ENCODE data around the gene TBC1D22A.
A peak's percentile ranks its signal among the peaks of the same experiment; 100 is the strongest.

The TBC1D22A gene

DNA sequence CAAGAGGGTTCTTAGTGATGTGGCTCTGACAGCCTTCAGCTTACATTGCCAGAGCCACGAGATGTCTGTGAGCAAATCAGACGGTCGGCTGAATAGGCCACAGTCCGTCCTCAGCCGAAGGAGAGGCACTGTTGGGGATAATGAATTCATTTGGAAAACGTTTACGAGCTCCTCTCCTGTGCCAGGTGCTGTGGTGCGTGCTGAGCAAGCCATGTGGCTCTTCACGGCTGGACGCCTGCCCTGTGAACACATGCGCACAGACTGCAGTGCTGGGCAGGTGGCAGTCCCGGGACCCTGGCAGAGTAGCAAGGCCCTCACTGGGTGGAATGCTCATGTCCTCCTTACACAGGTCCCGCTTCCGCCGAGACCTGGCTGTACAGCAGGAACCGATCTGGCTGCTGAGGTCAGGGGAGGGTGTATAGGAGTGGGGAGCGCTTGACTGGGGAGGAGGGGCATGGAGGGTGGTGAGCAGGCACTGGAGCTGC, 6.8 kb downstream of the TBC1D22A start:
- Histone ChIP-seq H3K27me3 (ENCODE audit: control insufficient read depth, insufficient read depth, low read length) (no peaks in the 10 kb centered on the region), H3K4me1 (ENCODE audit: control insufficient read depth, insufficient read depth, low read length) (peaks cover 22% of the 10 kb centered on the region), H3K4me3 (ENCODE audit: low read length) (no peak overlapping the region), H3K36me3 (ENCODE audit: insufficient read depth, low read length) (peaks cover 8% of the 10 kb centered on the region), H3K9me3 (replicated peaks; ENCODE audit: low read length) (no peaks in the 10 kb centered on the region), H3K4me2 (ENCODE audit: low read length) (no peak overlapping the region), H3K9ac (ENCODE audit: low read depth, low read length) (no peak overlapping the region)

GRCh38 chr22:46769706-46770105, 7.3 kb downstream of the TBC1D22A start:
- H3K4me2 ChIP-seq (ENCODE audit: low read length) = no peak overlapping the region
- H3K4me3 ChIP-seq (ENCODE audit: low read length) = no peak overlapping the region
- H3K9ac ChIP-seq (ENCODE audit: low read depth, low read length) = no peak overlapping the region
- peaks cover 18% of the 10 kb centered on the region for H3K4me1 ChIP-seq (ENCODE audit: control insufficient read depth, insufficient read depth, low read length)
- H3K27me3 ChIP-seq (ENCODE audit: control insufficient read depth, insufficient read depth, low read length) = no peaks in the 10 kb centered on the region
- H3K36me3 ChIP-seq (ENCODE audit: insufficient read depth, low read length) = peaks cover 8% of the 10 kb centered on the region
- no peaks in the 10 kb centered on the region for H3K9me3 ChIP-seq (replicated peaks; ENCODE audit: low read length)

GRCh38 chr22:46770151-46770641, 7.7 kb downstream of the TBC1D22A start:
- peaks cover 18% of the 10 kb centered on the region for H3K4me1 ChIP-seq (ENCODE audit: control insufficient read depth, insufficient read depth, low read length)
- H3K4me3 ChIP-seq (ENCODE audit: low read length) = no peak overlapping the region
- H3K9ac ChIP-seq (ENCODE audit: low read depth, low read length) = no peak overlapping the region

DNA sequence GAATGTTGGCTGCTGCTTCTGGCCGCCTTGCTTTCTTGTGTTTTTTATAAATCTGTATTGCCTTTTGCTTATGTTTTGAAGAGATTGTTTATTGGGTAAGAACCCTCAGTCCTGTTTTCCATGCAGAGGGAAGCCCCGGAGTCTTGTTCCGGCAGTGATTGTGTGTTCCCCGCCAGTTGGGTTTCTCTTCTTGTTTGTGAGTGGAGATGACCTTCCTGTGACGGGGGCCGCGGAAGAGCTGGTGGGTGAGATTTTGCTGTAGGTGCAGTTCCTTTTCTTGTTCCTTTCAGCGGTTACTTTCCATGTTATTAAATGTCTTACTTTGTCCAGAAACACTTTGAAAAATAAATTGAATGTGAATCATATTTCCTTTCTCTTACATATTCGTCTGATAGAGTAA, 8.3 kb downstream of the TBC1D22A start:
- Histone ChIP-seq H3K4me2 (ENCODE audit: low read length) (no peak overlapping the region), H3K27me3 (ENCODE audit: control insufficient read depth, insufficient read depth, low read length) (no peaks in the 10 kb centered on the region), H3K4me1 (ENCODE audit: control insufficient read depth, insufficient read depth, low read length) (peaks cover 18% of the 10 kb centered on the region), H3K9me3 (replicated peaks; ENCODE audit: low read length) (no peaks in the 10 kb centered on the region), H3K4me3 (ENCODE audit: low read length) (no peak overlapping the region), H3K36me3 (ENCODE audit: insufficient read depth, low read length) (peaks cover 3% of the 10 kb centered on the region), H3K9ac (ENCODE audit: low read depth, low read length) (no peak overlapping the region)

More at GRCh38 chr22:46770151-46770641, 7.7 kb downstream of the TBC1D22A start:
- Histone ChIP-seq H3K27me3 (ENCODE audit: control insufficient read depth, insufficient read depth, low read length) (no peaks in the 10 kb centered on the region), H3K4me2 (ENCODE audit: low read length) (no peak overlapping the region), H3K9me3 (replicated peaks; ENCODE audit: low read length) (no peaks in the 10 kb centered on the region), H3K36me3 (ENCODE audit: insufficient read depth, low read length) (peaks cover 3% of the 10 kb centered on the region)

DNA sequence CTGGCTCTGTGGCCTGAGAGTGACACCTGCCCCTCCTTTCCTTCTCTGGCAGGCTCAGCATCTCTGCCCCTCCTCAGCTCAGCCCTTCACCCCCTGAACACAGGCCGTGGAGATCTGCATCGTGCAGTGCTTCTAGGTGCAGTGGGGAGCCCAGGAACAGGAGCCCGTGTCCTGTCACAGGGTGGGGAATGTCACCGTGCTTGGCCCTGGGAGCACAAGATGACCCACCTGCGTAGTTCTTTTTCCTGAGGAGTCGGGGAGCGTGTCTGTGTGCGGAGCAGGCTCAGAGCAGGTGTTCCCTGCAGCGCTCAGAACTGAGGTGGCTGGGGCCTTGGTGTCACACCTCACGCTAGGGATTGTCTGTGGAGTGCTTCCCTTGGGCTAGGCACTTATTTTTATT, 10.6 kb downstream of the TBC1D22A start:
- no peaks in the 10 kb centered on the region for H3K9me3 ChIP-seq (replicated peaks; ENCODE audit: low read length)
- H3K4me2 ChIP-seq (ENCODE audit: low read length) = no peak overlapping the region
- H3K36me3 ChIP-seq (ENCODE audit: insufficient read depth, low read length) = peaks cover 3% of the 10 kb centered on the region
- peaks cover 18% of the 10 kb centered on the region for H3K4me1 ChIP-seq (ENCODE audit: control insufficient read depth, insufficient read depth, low read length)
- no peaks in the 10 kb centered on the region for H3K27me3 ChIP-seq (ENCODE audit: control insufficient read depth, insufficient read depth, low read length)
- no peak overlapping the region for H3K9ac ChIP-seq (ENCODE audit: low read depth, low read length)
- no peak overlapping the region for H3K4me3 ChIP-seq (ENCODE audit: low read length)

DNA sequence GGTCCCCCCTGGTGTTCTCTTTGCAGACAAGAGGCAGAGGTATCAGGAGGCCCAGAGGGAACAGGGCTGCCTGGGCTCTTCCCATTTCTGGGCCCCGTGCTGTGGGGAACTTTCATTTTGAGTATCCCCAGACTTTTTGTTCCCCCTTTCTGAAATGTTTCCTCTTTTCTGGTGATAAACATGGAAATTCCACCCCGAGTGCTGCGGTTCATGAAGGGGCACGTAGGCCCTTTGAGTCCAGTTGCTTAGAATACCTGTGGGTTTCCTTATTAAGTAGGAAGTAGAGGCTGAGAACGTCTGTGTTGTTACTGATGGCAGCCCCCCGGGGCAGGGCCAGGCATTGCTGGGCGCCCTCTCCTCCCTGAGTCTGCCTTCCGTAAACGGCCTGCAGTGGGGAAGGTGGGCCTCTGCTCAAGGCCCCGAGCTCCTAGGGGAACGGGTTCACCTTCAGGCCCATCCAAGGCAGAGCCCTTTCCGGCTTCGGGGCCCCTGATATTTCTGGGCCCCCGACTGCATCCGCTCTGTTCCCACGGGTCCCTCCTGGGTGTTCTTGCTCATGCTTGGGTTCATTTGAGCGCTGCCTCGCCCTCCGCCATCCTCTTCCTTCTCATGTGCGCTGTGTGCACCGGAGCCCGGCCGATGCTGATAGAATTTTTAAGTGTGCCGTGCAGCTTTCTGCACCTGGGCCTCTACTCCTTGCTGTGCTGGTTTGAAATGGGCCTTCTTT, 12.0 kb downstream of the TBC1D22A start:
- Histone ChIP-seq H3K27me3 (ENCODE audit: control insufficient read depth, insufficient read depth, low read length) (no peaks in the 10 kb centered on the region), H3K9me3 (replicated peaks; ENCODE audit: low read length) (no peaks in the 10 kb centered on the region), H3K4me3 (ENCODE audit: low read length) (no peak overlapping the region), H3K4me1 (ENCODE audit: control insufficient read depth, insufficient read depth, low read length) (peaks cover 18% of the 10 kb centered on the region), H3K9ac (ENCODE audit: low read depth, low read length) (peak overlapping the region; percentile 61), H3K4me2 (ENCODE audit: low read length) (peak overlapping the region; percentile 19), H3K36me3 (ENCODE audit: insufficient read depth, low read length) (peaks cover 3% of the 10 kb centered on the region)

GRCh38 chr22:46774980-46775849, 12.8 kb downstream of the TBC1D22A start:
- Histone ChIP-seq H3K9ac (ENCODE audit: low read depth, low read length) (no peak overlapping the region), H3K4me3 (ENCODE audit: low read length) (no peak overlapping the region), H3K36me3 (ENCODE audit: insufficient read depth, low read length) (peaks cover 3% of the 10 kb centered on the region), H3K4me2 (ENCODE audit: low read length) (no peak overlapping the region), H3K9me3 (replicated peaks; ENCODE audit: low read length) (no peaks in the 10 kb centered on the region), H3K27me3 (ENCODE audit: control insufficient read depth, insufficient read depth, low read length) (no peaks in the 10 kb centered on the region), H3K4me1 (ENCODE audit: control insufficient read depth, insufficient read depth, low read length) (peaks cover 14% of the 10 kb centered on the region)

DNA sequence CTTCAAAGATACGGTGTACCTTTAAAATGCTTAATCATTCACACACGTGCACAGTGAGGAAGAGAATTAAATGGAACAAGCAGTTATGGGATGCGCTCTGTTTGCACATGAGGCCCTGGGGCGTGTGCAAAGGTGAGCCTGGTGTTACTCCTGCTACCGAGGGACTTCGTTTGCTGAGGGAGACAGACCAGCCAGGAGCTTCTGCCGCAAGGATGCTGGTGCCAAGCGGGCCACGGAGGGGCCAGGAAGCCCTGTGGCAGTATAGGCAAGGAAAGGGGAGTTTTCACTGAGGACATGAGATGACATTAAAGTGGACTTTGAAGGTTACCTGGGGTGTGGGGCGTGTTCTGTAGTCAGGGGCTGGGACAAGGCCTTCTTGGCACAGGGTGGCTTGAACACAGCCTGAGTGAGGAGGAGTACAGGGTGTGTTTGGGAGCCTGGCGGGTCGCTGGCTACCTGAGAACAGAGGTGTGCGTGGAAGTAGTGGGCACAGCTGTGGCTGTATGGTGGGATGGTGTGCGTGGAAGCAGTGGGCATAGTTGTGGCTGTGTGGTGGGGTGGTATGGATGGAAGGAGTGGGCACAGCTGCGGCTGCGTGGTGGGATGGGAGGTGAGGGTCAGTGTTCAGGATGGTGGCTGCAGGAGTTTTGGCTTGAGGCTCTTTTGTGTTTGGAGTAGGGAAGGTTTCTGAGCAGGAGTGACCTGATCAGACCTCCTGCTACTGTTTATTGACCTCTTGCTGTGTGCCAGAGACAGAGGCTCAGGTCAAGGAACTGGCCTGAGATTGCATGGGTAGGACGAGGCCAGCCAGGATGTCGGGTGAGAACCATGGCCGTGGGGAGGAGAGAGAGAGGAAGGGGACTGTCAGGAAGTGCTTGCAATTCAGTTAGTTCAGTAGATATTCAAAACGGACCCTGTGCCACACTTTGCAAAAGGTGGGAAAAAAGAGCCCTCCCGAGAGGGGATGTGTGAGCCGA, 13.7 kb downstream of the TBC1D22A start:
- Histone ChIP-seq H3K4me1 (ENCODE audit: control insufficient read depth, insufficient read depth, low read length) (peaks cover 9% of the 10 kb centered on the region), H3K9me3 (replicated peaks; ENCODE audit: low read length) (no peaks in the 10 kb centered on the region), H3K4me2 (ENCODE audit: low read length) (no peak overlapping the region), H3K9ac (ENCODE audit: low read depth, low read length) (no peak overlapping the region), H3K4me3 (ENCODE audit: low read length) (no peak overlapping the region), H3K36me3 (ENCODE audit: insufficient read depth, low read length) (peaks cover 3% of the 10 kb centered on the region), H3K27me3 (ENCODE audit: control insufficient read depth, insufficient read depth, low read length) (no peaks in the 10 kb centered on the region)

- no peak overlapping the region for H3K9ac ChIP-seq (ENCODE audit: low read depth, low read length)
- H3K9me3 ChIP-seq (replicated peaks; ENCODE audit: low read length) = no peaks in the 10 kb centered on the region
- no peak overlapping the region for H3K4me2 ChIP-seq (ENCODE audit: low read length)
- peaks cover 9% of the 10 kb centered on the region for H3K4me1 ChIP-seq (ENCODE audit: control insufficient read depth, insufficient read depth, low read length)
- H3K4me3 ChIP-seq (ENCODE audit: low read length) = no peak overlapping the region
- peaks cover 3% of the 10 kb centered on the region for H3K36me3 ChIP-seq (ENCODE audit: insufficient read depth, low read length)
- H3K27me3 ChIP-seq (ENCODE audit: control insufficient read depth, insufficient read depth, low read length) = no peaks in the 10 kb centered on the region
Measured at GRCh38 chr22:46776876-46777608, 14.6 kb downstream of the TBC1D22A start.

DNA sequence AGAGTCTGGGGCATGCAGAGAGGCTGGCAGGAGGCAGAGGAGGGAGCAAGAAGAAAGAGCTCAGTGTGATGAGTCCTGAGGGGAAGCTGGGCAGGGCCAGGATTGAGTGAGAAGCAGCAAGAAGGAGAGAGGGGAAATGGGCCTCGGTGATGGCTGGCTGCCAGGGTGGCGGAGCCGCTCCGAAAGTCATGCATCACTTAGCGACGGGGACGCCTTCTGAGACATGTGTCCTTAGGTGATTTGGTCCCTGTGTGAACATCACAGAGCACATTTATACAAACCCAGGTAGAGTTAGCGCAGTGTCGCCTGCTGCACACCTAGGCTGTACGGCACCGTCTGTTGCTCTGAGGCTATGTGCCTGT, 15.1 kb downstream of the TBC1D22A start:
- peaks cover 9% of the 10 kb centered on the region for H3K4me1 ChIP-seq (ENCODE audit: control insufficient read depth, insufficient read depth, low read length)
- H3K9ac ChIP-seq (ENCODE audit: low read depth, low read length) = no peak overlapping the region

More for the DNA sequence above, 15.1 kb downstream of the TBC1D22A start:
- H3K4me3 ChIP-seq (ENCODE audit: low read length) = no peak overlapping the region
- no peak overlapping the region for H3K4me2 ChIP-seq (ENCODE audit: low read length)
- H3K27me3 ChIP-seq (ENCODE audit: control insufficient read depth, insufficient read depth, low read length) = no peaks in the 10 kb centered on the region
- H3K36me3 ChIP-seq (ENCODE audit: insufficient read depth, low read length) = peaks cover 3% of the 10 kb centered on the region
- no peaks in the 10 kb centered on the region for H3K9me3 ChIP-seq (replicated peaks; ENCODE audit: low read length)
